Mesenchymal stem cell (in vitro differentiated cells and primary cell): ENCODE measurements around the gene C16orf78.

ENCODE experiments used
- DNase-seq: peaks from one replicate; pipeline ENCODE4 v3.0.0-alpha.2; 2013
- H2AFZ ChIP-seq: one replicate; pipeline ENCODE4 v1.6.1; 2013; ENCODE audit warnings: low read depth, mild to moderate bottlenecking, control low read depth, inconsistent platforms, low read length, moderate library complexity
- H2AK5ac ChIP-seq: 2 replicates; pipeline ENCODE4 v1.6.1; 2013; ENCODE audit warnings: low read length, moderate library complexity, mild to moderate bottlenecking, inconsistent platforms; ENCODE audit not compliant: severe bottlenecking
- H2BK120ac ChIP-seq: one replicate; pipeline ENCODE4 v1.6.1; 2013; ENCODE audit warnings: low read depth, mild to moderate bottlenecking, inconsistent platforms, low read length, moderate library complexity
- H2BK12ac ChIP-seq, 2 experiments: one replicate each; pipeline ENCODE4 v1.6.1; 2013; ENCODE audit warnings: inconsistent platforms in 2 of 2, low read length in 2 of 2, mild to moderate bottlenecking in 2 of 2, moderate library complexity in 2 of 2, control low read depth in 1 of 2
- H2BK15ac ChIP-seq: one replicate; pipeline ENCODE4 v1.6.1; 2013; ENCODE audit warnings: mild to moderate bottlenecking, low read depth, inconsistent platforms; ENCODE audit not compliant: poor library complexity, severe bottlenecking
- H2BK5ac ChIP-seq: 2 replicates; pipeline ENCODE4 v1.6.1; 2013; ENCODE audit warnings: low read depth, mild to moderate bottlenecking, low read length, control low read depth, inconsistent platforms; ENCODE audit not compliant: poor library complexity, severe bottlenecking
- H3K14ac ChIP-seq, 2 experiments: one replicate each; pipeline ENCODE4 v1.6.1; 2013; ENCODE audit warnings: inconsistent platforms in 2 of 2, low read length in 2 of 2, control low read depth in 1 of 2, mild to moderate bottlenecking in 1 of 2, moderate library complexity in 1 of 2
- H3K18ac ChIP-seq, 2 experiments: one replicate each; pipeline ENCODE4 v1.6.1; 2013; ENCODE audit warnings: inconsistent platforms in 2 of 2, low read length in 2 of 2, control low read depth in 1 of 2, low read depth in 1 of 2, mild to moderate bottlenecking in 1 of 2
- H3K23ac ChIP-seq, 2 experiments: one replicate each; pipeline ENCODE4 v1.6.1; 2013; ENCODE audit warnings: inconsistent platforms in 2 of 2, low read length in 2 of 2, mild to moderate bottlenecking in 2 of 2, moderate library complexity in 2 of 2, control low read depth in 1 of 2
- H3K27ac ChIP-seq: 2 replicates; pipeline ENCODE4 v1.5.1; 2013; ENCODE audit warnings: mild to moderate bottlenecking, moderate library complexity, low read length, control low read depth, inconsistent platforms; ENCODE audit not compliant: poor library complexity, severe bottlenecking
- H3K27me3 ChIP-seq, 2 experiments: 2 replicates each; pipeline versions ENCODE4 v1.6.1 to v1.7.0; 2013; ENCODE audit warnings: low read length in 2 of 2, mild to moderate bottlenecking in 2 of 2, moderate library complexity in 2 of 2, control low read depth in 1 of 2, inconsistent platforms in 1 of 2; ENCODE audit not compliant: control insufficient read depth in 1 of 2, insufficient read depth in 1 of 2
- H3K36me3 ChIP-seq, 2 experiments: 2 replicates each; pipeline versions ENCODE4 v1.6.1 to v1.7.0; 2013; ENCODE audit warnings: low read length in 2 of 2, control low read depth in 1 of 2, inconsistent platforms in 1 of 2, low read depth in 1 of 2, mild to moderate bottlenecking in 1 of 2; ENCODE audit not compliant: insufficient read depth in 2 of 2, control insufficient read depth in 1 of 2
- H3K4ac ChIP-seq, 2 experiments: one replicate each; pipeline ENCODE4 v1.6.1; 2013; ENCODE audit warnings: inconsistent platforms in 2 of 2, low read length in 2 of 2, mild to moderate bottlenecking in 2 of 2, moderate library complexity in 2 of 2, control low read depth in 1 of 2, low read depth in 1 of 2
- H3K4me1 ChIP-seq: 2 replicates; pipeline ENCODE4 v1.6.1; 2013; ENCODE audit warnings: low read depth, low read length, control low read depth; ENCODE audit not compliant: control insufficient read depth, insufficient read depth
- H3K4me2 ChIP-seq: 2 replicates; pipeline ENCODE4 v1.6.1; 2013; ENCODE audit warnings: low read length, mild to moderate bottlenecking, inconsistent platforms; ENCODE audit not compliant: poor library complexity, severe bottlenecking
- H3K4me3 ChIP-seq, 2 experiments: 2 replicates each; pipeline versions ENCODE4 v1.5.1 to v1.7.0; 2013; ENCODE audit warnings: low read length in 2 of 2, mild to moderate bottlenecking in 2 of 2, control low read depth in 1 of 2, low read depth in 1 of 2; ENCODE audit not compliant: insufficient read depth in 1 of 2
- H3K79me1 ChIP-seq: replicated peaks from 2 replicates; pipeline ENCODE4 v1.6.1; 2013; ENCODE audit warnings: mild to moderate bottlenecking, control low read depth, low read length, inconsistent platforms; ENCODE audit not compliant: poor library complexity, severe bottlenecking
- H3K9ac ChIP-seq: 2 replicates; pipeline ENCODE4 v1.7.0; 2013; ENCODE audit warnings: mild to moderate bottlenecking, low read length, moderate library complexity
- H3K9me3 ChIP-seq: 2 replicates; pipeline ENCODE4 v1.7.0; 2013; ENCODE audit warnings: mild to moderate bottlenecking, low read length; ENCODE audit not compliant: control insufficient read depth
- H4K8ac ChIP-seq: one replicate; pipeline ENCODE4 v1.6.1; 2013; ENCODE audit warnings: inconsistent platforms, mild to moderate bottlenecking, low read length, moderate library complexity
- H4K91ac ChIP-seq: one replicate; pipeline ENCODE4 v1.6.1; 2013; ENCODE audit warnings: mild to moderate bottlenecking, low read length, inconsistent platforms
- WGBS: methylation state at CpG from one replicate; pipeline ENCODE4 v1.1.7; 2013; ENCODE audit warnings: mixed read lengths; 5-methylcytosine and 5-hydroxymethylcytosine counted together

The C16orf78 gene

GRCh38 chr16:49395021-49395420, 21.4 kb downstream of the C16orf78 start:
- H3K9me3 ChIP-seq, result no peaks in the 10 kb centered on the region
- no peaks in the 10 kb centered on the region for H3K4me1 ChIP-seq
- no peak overlapping the region for H4K8ac ChIP-seq
- no peak overlapping the region for H3K14ac ChIP-seq
- H3K4me2 ChIP-seq, result no peak overlapping the region
- no peak overlapping the region for H2BK120ac ChIP-seq
- H3K4ac ChIP-seq, result no peak overlapping the region
- no peak overlapping the region for H2BK12ac ChIP-seq
- no peak for DNase-seq
- no peak overlapping the region for H3K18ac ChIP-seq
- H2BK5ac ChIP-seq, result no peak overlapping the region
- H3K27ac ChIP-seq, result no peak overlapping the region
- peaks cover 0 to 12% of the 10 kb centered on the region in 2 experiments for H3K27me3 ChIP-seq
- H3K79me1 ChIP-seq, result no peaks in the 10 kb centered on the region
- no peak overlapping the region for H2AFZ ChIP-seq
- 56% methylated on average over 1 of the region's 1 CpG for WGBS
- H3K4me3 ChIP-seq, result no peak overlapping the region
- no peak overlapping the region for H2AK5ac ChIP-seq
- H3K36me3 ChIP-seq, result no peaks in the 10 kb centered on the region
- no peak overlapping the region for H3K9ac ChIP-seq
- no peak overlapping the region for H3K23ac ChIP-seq
- no peak overlapping the region for H4K91ac ChIP-seq
- no peak overlapping the region for H2BK15ac ChIP-seq

DNA sequence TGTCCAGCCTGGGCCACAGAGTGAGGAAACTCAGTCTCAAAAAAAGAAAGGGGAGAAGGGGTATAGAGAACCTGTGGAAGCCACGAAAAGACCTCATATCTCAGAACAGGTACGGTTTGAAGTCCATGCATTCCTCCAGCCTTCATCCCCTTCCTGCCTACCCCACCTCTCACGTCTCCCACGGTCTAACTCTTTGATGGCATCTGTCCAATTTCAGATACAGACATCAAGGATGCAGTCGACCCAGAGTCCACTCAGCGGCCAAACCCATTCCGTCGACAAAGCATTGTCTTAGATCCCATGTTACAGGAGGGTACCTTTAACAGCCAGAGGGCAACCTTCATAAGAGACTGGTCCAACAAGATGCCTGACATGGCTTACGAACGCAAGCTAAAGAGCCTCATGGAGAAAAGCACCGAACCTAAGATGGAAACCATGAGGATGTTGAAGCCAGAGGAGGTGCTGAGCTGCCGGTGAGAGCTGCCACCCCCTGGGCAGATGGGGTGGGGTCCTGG, 22.7 kb downstream of the C16orf78 start:
- Histone ChIP-seq H3K36me3 (no peaks in the 10 kb centered on the region), H2BK15ac (no peak overlapping the region), H3K27me3 (peaks cover 0 to 7% of the 10 kb centered on the region in 2 experiments), H4K91ac (no peak overlapping the region), H3K4me1 (no peaks in the 10 kb centered on the region), H3K27ac (no peak overlapping the region), H3K9ac (no peak overlapping the region), H2AFZ (no peak overlapping the region), H3K4me3 (no peak overlapping the region), H4K8ac (no peak overlapping the region), H3K4ac (no peak overlapping the region), H2BK120ac (no peak overlapping the region), H3K23ac (no peak overlapping the region), H2AK5ac (no peak overlapping the region), H3K14ac (no peak overlapping the region), H3K9me3 (no peaks in the 10 kb centered on the region), H2BK5ac (no peak overlapping the region), H3K4me2 (no peak overlapping the region), H3K18ac (no peak overlapping the region), H3K79me1 (no peaks in the 10 kb centered on the region), H2BK12ac (no peak overlapping the region)
- 80% methylated on average over 12 of the region's 12 CpGs for WGBS
- no peak for DNase-seq

- Histone ChIP-seq H3K23ac (no peak overlapping the region), H2BK12ac (no peak overlapping the region), H3K9ac (no peak overlapping the region), H3K79me1 (no peaks in the 10 kb centered on the region), H2BK5ac (no peak overlapping the region), H3K4me2 (no peak overlapping the region), H3K4me1 (no peaks in the 10 kb centered on the region), H3K18ac (no peak overlapping the region), H2BK15ac (no peak overlapping the region), H2BK120ac (no peak overlapping the region), H3K36me3 (no peaks in the 10 kb centered on the region), H3K27me3 (peaks cover 0 to 2% of the 10 kb centered on the region in 2 experiments), H2AFZ (no peak overlapping the region), H2AK5ac (no peak overlapping the region), H3K14ac (no peak overlapping the region), H3K9me3 (peaks cover 8% of the 10 kb centered on the region), H3K27ac (no peak overlapping the region), H3K4ac (no peak overlapping the region), H4K91ac (no peak overlapping the region), H3K4me3 (no peak overlapping the region), H4K8ac (no peak overlapping the region)
- no peak for DNase-seq
- WGBS, result 95% methylated on average over 6 of the region's 6 CpGs
These were observed 25.2 kb downstream of the C16orf78 start for GRCh38 chr16:49398761-49399160.

GRCh38 chr16:49399594-49400364, 26.2 kb downstream of the C16orf78 start:
- Histone ChIP-seq H2AK5ac (no peak overlapping the region), H3K23ac (no peak overlapping the region), H3K27ac (no peak overlapping the region), H3K79me1 (no peaks in the 10 kb centered on the region), H2BK5ac (no peak overlapping the region), H2BK15ac (no peak overlapping the region), H2BK120ac (no peak overlapping the region), H3K18ac (no peak overlapping the region), H3K9ac (no peak overlapping the region), H3K4me2 (no peak overlapping the region), H2AFZ (no peak overlapping the region), H3K4me1 (no peaks in the 10 kb centered on the region), H3K4ac (no peak overlapping the region), H4K91ac (no peak overlapping the region), H3K27me3 (peaks cover 0 to 2% of the 10 kb centered on the region in 2 experiments), H3K14ac (no peak overlapping the region), H4K8ac (no peak overlapping the region), H3K36me3 (no peaks in the 10 kb centered on the region), H2BK12ac (no peak overlapping the region), H3K9me3 (peaks cover 8% of the 10 kb centered on the region), H3K4me3 (no peak overlapping the region)
- no peak for DNase-seq
- WGBS, result 78% methylated on average over 9 of the region's 9 CpGs
